Measurements from ENCODE around the gene ZNF433. TPM values are rescaled to one million over a fixed set of nuclear protein-coding genes. Genes with fewer than 3 reads are reported as not detected.

ZNF433 gene
- total RNA-seq, 1 experiment from 2014 or later: not detected

Other genes with a start within 250 kb of the ZNF433 start
- gene ZNF491, start 237.2 kb downstream of the ZNF433 start, total RNA-seq (2014; rRNA removed; shearing (Covaris generic)): not detected in 2 replicates
- 7.3 and 13.1 TPM in 2 replicates for gene ZNF440, start 221.4 kb downstream of the ZNF433 start, total RNA-seq (2014; rRNA removed; shearing (Covaris generic))
- 0.20 TPM in 1 of 2 replicates, not detected in the other for gene ZNF439, start 187.0 kb downstream of the ZNF433 start, total RNA-seq (2014; rRNA removed; shearing (Covaris generic))
- gene ZNF69, start 147.9 kb downstream of the ZNF433 start, total RNA-seq (2014; rRNA removed; shearing (Covaris generic)): 6.5 and 9.9 TPM in 2 replicates
- 10.3 and 11.3 TPM in 2 replicates for gene ZNF700, start 110.6 kb downstream of the ZNF433 start, total RNA-seq (2014; rRNA removed; shearing (Covaris generic))
- 0.41 and 0.55 TPM in 2 replicates for gene ZNF763, start 70.6 kb downstream of the ZNF433 start, total RNA-seq (2014; rRNA removed; shearing (Covaris generic))
- 1.4 and 1.9 TPM in 2 replicates for gene ZNF878, start 17.3 kb upstream of the ZNF433 start, total RNA-seq (2014; rRNA removed; shearing (Covaris generic))
- gene ZNF844, start 29.1 kb upstream of the ZNF433 start, total RNA-seq (2014; rRNA removed; shearing (Covaris generic)): 1.2 and 2.3 TPM in 2 replicates
- gene ZNF20, start 104.7 kb upstream of the ZNF433 start, total RNA-seq (2014; rRNA removed; shearing (Covaris generic)): 1.2 TPM in 1 of 2 replicates, not detected in the other
- gene ZNF625, start 121.1 kb upstream of the ZNF433 start, total RNA-seq (2014; rRNA removed; shearing (Covaris generic)): 6.9 and 8.8 TPM in 2 replicates
- 4.2 and 5.1 TPM in 2 replicates for gene ZNF136, start 127.4 kb upstream of the ZNF433 start, total RNA-seq (2014; rRNA removed; shearing (Covaris generic))